K562 (cell line): ENCODE results near the gene STEEP1. TPM values are rescaled to one million over a fixed set of nuclear protein-coding genes. Genes with fewer than 3 reads are reported as not detected.

Experiments used
- EZH2 ChIP-seq: IDR thresholded peaks from 2 replicates; pipeline ENCODE4 v1.6.1; 2012; ENCODE audit warnings: low read depth, mild to moderate bottlenecking, inconsistent platforms, low read length, borderline replicate concordance
- FOXA1 ChIP-seq: fragments of 450-650 bp; IDR thresholded peaks from 2 replicates; pipeline ENCODE4 v1.6.1; 2016; ENCODE audit warnings: mild to moderate bottlenecking, borderline replicate concordance
- FOXM1 ChIP-seq, 2 experiments: fragments of 450-650 bp in 1 of 2; sonication (generic) in 1 of 2; formaldehyde crosslinking in 1 of 2; IDR thresholded peaks; 2 replicates each; pipeline versions ENCODE4 v1.6.1 to v1.9.0; 2017 to 2022; ENCODE audit warnings: low read depth in 2 of 2, mild to moderate bottlenecking in 2 of 2, missing genetic modification reagents in 1 of 2, moderate library complexity in 1 of 2
- GATA2 ChIP-seq: sonication (generic); formaldehyde crosslinking; IDR thresholded peaks from 2 replicates; pipeline ENCODE4 v1.4.0; 2020; ENCODE audit warnings: mild to moderate bottlenecking, missing genetic modification reagents
- ILK ChIP-seq: fragments of 450-650 bp; IDR thresholded peaks from 2 replicates; pipeline ENCODE4 v1.6.1; 2016; ENCODE audit warnings: missing genetic modification characterization, low read depth, mild to moderate bottlenecking, missing compliant biosample characterization, moderate library complexity, borderline replicate concordance
- JUND ChIP-seq, 2 experiments: IDR thresholded peaks; 2 replicates in 1 of 2; 3 replicates in 1 of 2; pipeline ENCODE4 v1.6.1; 2011; ENCODE audit warnings: borderline replicate concordance in 2 of 2, low read depth in 2 of 2, low read length in 2 of 2, improper control_type of control experiment in 1 of 2, missing biosample characterization in 1 of 2, missing genetic modification characterization in 1 of 2, missing genetic modification reagents in 1 of 2
- L3MBTL2 ChIP-seq: fragments of 450-650 bp; IDR thresholded peaks from 2 replicates; pipeline ENCODE4 v1.6.1; 2016; ENCODE audit warnings: mild to moderate bottlenecking, moderate library complexity
- NEUROD1 ChIP-seq: fragments of 150-350 bp; IDR thresholded peaks from 2 replicates; pipeline ENCODE4 v1.6.1; 2014; ENCODE audit warnings: borderline replicate concordance, low read length, low read depth; ENCODE audit not compliant: partially characterized antibody
- ZNF436 ChIP-seq: fragments of 250-450, 450-650 bp; sonication (Bioruptor Pico); formaldehyde crosslinking; IDR thresholded peaks from 2 replicates; pipeline ENCODE4 v1.7.0; 2020; ENCODE audit warnings: mild to moderate bottlenecking
- polyA plus RNA-seq, 8 experiments: library from polyadenylated mRNA; depleted of rRNA in 4 of 8; stranded (reverse) in 5 of 8; unstranded in 3 of 8; fragments of >200 nt; fragmentation: Nextera tagmentation in 2 of 8; fragmentation: Illumina TruSeq in 1 of 8; extraction: Ambion mirVana in 2 of 8; extraction: Trizol in 1 of 8; gene quantifications; 2 replicates each; pipeline versions ENCODE4 v1.2.1 to v1.2.3, GENCODE V29; 2011 to 2014; ENCODE audit warnings: inconsistent platforms in 1 of 8, missing spikeins in 1 of 8
- total RNA-seq, 7 experiments: library from RNA; depleted of rRNA in 6 of 7; stranded (reverse); fragments of >200 nt in 6 of 7; fragmentation: Illumina TruSeq in 2 of 7; extraction: Trizol in 2 of 7; gene quantifications; 2 replicates each; pipeline versions ENCODE4 v1.2.1 to v1.2.3, GENCODE V29; 2011 to 2021; ENCODE audit warnings: low replicate concordance in 1 of 7
- TF ChIP-seq, protein P1 (sequence below): fragments of 450-650 bp; IDR thresholded peaks from 2 replicates; pipeline ENCODE4 v1.6.1; 2016; ENCODE audit warnings: mild to moderate bottlenecking, moderate library complexity
- TF ChIP-seq, protein P2 (sequence below): fragments of 250-450 bp; sonication (Bioruptor Pico); IDR thresholded peaks from 2 replicates; pipeline ENCODE4 v1.4.0; 2020
- TF ChIP-seq, protein P3 (sequence below): IDR thresholded peaks from 2 replicates; pipeline ENCODE4 v1.6.1; 2012; ENCODE audit warnings: low read depth, low read length, improper control_type of control experiment, borderline replicate concordance

Gene STEEP1
- total and polyA plus RNA-seq, 9 of the 15 experiments (the other 6 are each of a cell fraction or from before 2014, with no cell fraction given), result 15.0 to 73.7 (median 40.3) TPM

DNA sequence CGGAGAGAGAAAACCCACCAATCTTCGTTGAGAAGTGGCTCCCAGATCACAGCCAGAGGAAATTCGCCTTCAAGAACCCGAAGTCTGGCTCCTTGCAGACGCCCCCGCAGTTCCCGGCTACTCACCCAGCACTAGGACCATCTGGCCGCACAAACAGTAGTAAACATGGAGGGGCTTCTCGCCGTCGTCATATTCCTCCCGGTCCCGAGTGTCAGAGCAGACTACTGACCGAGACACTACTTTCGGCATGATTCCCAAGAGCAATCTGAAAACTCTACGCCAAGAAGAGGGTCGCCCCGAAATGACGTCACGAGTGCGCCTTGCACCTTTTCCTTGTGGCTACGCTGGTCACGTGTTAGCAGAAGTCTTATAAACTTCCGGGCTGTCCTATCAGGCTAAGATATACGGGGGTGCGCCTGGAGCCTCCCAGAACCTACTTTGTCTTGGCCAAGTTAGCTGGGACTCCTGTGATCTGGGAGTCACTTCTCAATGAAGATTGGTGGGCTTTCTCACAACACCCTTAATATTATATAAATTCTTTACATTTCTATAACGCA is at the start of gene STEEP1 (continued):
- TF ChIP-seq FOXM1 (IDR thresholded peaks at IDR 0.05; ENCODE audit: low read depth) (peak; percentile 37; the same call in 1 of the 2 replicates), FOXM1 (CRISPR knock-in tag; IDR thresholded peaks at IDR 0.05; ENCODE audit: low read depth) (no peak), ZNF436 (no peak), JUND (IDR thresholded peaks at IDR 0.05; ENCODE audit: borderline replicate concordance, low read depth, low read length) (peak; percentile 94), JUND (tag; IDR thresholded peaks at IDR 0.05; ENCODE audit: borderline replicate concordance, low read depth, low read length) (no peak; the same call in 2 of the 3 replicates), GATA2 (CRISPR knock-in tag) (no peak), ILK (tag) (no peak), L3MBTL2 (peak; percentile 56; the same call in 1 of the 2 replicates), EZH2 (no peak), FOXA1 (no peak), NEUROD1 (peak; percentile 37)
- TF ChIP-seq, protein P1, sequence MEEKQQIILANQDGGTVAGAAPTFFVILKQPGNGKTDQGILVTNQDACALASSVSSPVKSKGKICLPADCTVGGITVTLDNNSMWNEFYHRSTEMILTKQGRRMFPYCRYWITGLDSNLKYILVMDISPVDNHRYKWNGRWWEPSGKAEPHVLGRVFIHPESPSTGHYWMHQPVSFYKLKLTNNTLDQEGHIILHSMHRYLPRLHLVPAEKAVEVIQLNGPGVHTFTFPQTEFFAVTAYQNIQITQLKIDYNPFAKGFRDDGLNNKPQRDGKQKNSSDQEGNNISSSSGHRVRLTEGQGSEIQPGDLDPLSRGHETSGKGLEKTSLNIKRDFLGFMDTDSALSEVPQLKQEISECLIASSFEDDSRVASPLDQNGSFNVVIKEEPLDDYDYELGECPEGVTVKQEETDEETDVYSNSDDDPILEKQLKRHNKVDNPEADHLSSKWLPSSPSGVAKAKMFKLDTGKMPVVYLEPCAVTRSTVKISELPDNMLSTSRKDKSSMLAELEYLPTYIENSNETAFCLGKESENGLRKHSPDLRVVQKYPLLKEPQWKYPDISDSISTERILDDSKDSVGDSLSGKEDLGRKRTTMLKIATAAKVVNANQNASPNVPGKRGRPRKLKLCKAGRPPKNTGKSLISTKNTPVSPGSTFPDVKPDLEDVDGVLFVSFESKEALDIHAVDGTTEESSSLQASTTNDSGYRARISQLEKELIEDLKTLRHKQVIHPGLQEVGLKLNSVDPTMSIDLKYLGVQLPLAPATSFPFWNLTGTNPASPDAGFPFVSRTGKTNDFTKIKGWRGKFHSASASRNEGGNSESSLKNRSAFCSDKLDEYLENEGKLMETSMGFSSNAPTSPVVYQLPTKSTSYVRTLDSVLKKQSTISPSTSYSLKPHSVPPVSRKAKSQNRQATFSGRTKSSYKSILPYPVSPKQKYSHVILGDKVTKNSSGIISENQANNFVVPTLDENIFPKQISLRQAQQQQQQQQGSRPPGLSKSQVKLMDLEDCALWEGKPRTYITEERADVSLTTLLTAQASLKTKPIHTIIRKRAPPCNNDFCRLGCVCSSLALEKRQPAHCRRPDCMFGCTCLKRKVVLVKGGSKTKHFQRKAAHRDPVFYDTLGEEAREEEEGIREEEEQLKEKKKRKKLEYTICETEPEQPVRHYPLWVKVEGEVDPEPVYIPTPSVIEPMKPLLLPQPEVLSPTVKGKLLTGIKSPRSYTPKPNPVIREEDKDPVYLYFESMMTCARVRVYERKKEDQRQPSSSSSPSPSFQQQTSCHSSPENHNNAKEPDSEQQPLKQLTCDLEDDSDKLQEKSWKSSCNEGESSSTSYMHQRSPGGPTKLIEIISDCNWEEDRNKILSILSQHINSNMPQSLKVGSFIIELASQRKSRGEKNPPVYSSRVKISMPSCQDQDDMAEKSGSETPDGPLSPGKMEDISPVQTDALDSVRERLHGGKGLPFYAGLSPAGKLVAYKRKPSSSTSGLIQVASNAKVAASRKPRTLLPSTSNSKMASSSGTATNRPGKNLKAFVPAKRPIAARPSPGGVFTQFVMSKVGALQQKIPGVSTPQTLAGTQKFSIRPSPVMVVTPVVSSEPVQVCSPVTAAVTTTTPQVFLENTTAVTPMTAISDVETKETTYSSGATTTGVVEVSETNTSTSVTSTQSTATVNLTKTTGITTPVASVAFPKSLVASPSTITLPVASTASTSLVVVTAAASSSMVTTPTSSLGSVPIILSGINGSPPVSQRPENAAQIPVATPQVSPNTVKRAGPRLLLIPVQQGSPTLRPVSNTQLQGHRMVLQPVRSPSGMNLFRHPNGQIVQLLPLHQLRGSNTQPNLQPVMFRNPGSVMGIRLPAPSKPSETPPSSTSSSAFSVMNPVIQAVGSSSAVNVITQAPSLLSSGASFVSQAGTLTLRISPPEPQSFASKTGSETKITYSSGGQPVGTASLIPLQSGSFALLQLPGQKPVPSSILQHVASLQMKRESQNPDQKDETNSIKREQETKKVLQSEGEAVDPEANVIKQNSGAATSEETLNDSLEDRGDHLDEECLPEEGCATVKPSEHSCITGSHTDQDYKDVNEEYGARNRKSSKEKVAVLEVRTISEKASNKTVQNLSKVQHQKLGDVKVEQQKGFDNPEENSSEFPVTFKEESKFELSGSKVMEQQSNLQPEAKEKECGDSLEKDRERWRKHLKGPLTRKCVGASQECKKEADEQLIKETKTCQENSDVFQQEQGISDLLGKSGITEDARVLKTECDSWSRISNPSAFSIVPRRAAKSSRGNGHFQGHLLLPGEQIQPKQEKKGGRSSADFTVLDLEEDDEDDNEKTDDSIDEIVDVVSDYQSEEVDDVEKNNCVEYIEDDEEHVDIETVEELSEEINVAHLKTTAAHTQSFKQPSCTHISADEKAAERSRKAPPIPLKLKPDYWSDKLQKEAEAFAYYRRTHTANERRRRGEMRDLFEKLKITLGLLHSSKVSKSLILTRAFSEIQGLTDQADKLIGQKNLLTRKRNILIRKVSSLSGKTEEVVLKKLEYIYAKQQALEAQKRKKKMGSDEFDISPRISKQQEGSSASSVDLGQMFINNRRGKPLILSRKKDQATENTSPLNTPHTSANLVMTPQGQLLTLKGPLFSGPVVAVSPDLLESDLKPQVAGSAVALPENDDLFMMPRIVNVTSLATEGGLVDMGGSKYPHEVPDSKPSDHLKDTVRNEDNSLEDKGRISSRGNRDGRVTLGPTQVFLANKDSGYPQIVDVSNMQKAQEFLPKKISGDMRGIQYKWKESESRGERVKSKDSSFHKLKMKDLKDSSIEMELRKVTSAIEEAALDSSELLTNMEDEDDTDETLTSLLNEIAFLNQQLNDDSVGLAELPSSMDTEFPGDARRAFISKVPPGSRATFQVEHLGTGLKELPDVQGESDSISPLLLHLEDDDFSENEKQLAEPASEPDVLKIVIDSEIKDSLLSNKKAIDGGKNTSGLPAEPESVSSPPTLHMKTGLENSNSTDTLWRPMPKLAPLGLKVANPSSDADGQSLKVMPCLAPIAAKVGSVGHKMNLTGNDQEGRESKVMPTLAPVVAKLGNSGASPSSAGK, result peak; percentile 13; the same call in 1 of the 2 replicates
- TF ChIP-seq, protein P2, sequence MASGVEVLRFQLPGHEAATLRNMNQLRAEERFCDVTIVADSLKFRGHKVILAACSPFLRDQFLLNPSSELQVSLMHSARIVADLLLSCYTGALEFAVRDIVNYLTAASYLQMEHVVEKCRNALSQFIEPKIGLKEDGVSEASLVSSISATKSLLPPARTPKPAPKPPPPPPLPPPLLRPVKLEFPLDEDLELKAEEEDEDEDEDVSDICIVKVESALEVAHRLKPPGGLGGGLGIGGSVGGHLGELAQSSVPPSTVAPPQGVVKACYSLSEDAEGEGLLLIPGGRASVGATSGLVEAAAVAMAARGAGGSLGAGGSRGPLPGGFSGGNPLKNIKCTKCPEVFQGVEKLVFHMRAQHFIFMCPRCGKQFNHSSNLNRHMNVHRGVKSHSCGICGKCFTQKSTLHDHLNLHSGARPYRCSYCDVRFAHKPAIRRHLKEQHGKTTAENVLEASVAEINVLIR, result peak; percentile 85
- TF ChIP-seq, protein P3, sequence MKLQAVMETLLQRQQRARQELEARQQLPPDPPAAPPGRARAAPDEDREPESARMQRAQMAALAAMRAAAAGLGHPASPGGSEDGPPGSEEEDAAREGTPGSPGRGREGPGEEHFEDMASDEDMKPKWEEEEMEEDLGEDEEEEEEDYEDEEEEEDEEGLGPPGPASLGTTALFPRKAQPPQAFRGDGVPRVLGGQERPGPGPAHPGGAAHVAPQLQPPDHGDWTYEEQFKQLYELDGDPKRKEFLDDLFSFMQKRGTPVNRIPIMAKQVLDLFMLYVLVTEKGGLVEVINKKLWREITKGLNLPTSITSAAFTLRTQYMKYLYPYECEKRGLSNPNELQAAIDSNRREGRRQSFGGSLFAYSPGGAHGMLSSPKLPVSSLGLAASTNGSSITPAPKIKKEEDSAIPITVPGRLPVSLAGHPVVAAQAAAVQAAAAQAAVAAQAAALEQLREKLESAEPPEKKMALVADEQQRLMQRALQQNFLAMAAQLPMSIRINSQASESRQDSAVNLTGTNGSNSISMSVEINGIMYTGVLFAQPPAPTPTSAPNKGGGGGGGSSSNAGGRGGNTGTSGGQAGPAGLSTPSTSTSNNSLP, result no peak
